CD4-positive, CD25-positive, alpha-beta regulatory T cell (primary cell): ENCODE measurements around the gene BRF1. TPM values are rescaled to one million over a fixed set of nuclear protein-coding genes. Genes with fewer than 3 reads are reported as not detected.

Source experiments
- ATAC-seq, 2 donors: fragments of 150-1000 bp; cut with Tn5 transposase; one replicate each; pipeline ENCODE4 v1.10.0; 2021; ENCODE audit warnings: low read depth in 2 of 2, moderate number of reproducible peaks in 2 of 2, moderate library complexity in 1 of 2
- DNase-seq, 3 donors: peaks; one replicate each; pipeline versions ENCODE4 v3.0.0 to v3.0.0-alpha.2; 2012 to 2022; ENCODE audit warnings: mixed read lengths in 1 of 3
- H3K27ac ChIP-seq: one replicate; pipeline ENCODE4 v1.7.0; 2013; ENCODE audit warnings: mild to moderate bottlenecking, low read length; ENCODE audit not compliant: insufficient read depth, poor library complexity, severe bottlenecking
- H3K27me3 ChIP-seq: one replicate; pipeline ENCODE4 v1.7.0; 2013; ENCODE audit warnings: low read length; ENCODE audit not compliant: control insufficient read depth, insufficient read depth
- H3K36me3 ChIP-seq: one replicate; pipeline ENCODE4 v1.7.0; 2013; ENCODE audit warnings: mild to moderate bottlenecking, low read length, moderate library complexity; ENCODE audit not compliant: control insufficient read depth, insufficient read depth
- H3K4me1 ChIP-seq: 2 replicates; pipeline ENCODE4 v1.7.0; 2013; ENCODE audit warnings: mild to moderate bottlenecking, low read length; ENCODE audit not compliant: insufficient read depth, control insufficient read depth, poor library complexity, severe bottlenecking
- H3K4me3 ChIP-seq: one replicate; pipeline ENCODE4 v1.7.0; 2013; ENCODE audit warnings: low read depth, mild to moderate bottlenecking, low read length, moderate library complexity
- H3K9me3 ChIP-seq, 2 experiments: 1 replicate in 1 of 2; 2 replicates in 1 of 2; pipeline ENCODE4 v1.7.0; 2013; ENCODE audit warnings: low read length in 2 of 2, mild to moderate bottlenecking in 1 of 2, moderate library complexity in 1 of 2; ENCODE audit not compliant: control insufficient read depth in 2 of 2
- H3K27ac Mint-ChIP-seq, 3 donors: one replicate each; pipeline ENCODE4 v1.8.0; 2020 to 2022; ENCODE audit warnings: mild to moderate bottlenecking in 3 of 3, mixed read lengths in 3 of 3, moderate library complexity in 2 of 3
- H3K27me3 Mint-ChIP-seq: one replicate; pipeline ENCODE4 v1.8.0; 2022; ENCODE audit warnings: mild to moderate bottlenecking, mixed read lengths
- H3K36me3 Mint-ChIP-seq: one replicate; pipeline ENCODE4 v1.8.0; 2020; ENCODE audit warnings: mixed read lengths
- H3K4me1 Mint-ChIP-seq, 4 donors: one replicate each; pipeline ENCODE4 v1.8.0; 2020 to 2022; ENCODE audit warnings: mixed read lengths in 4 of 4, mild to moderate bottlenecking in 1 of 4
- H3K4me3 Mint-ChIP-seq, 4 donors: one replicate each; pipeline ENCODE4 v1.8.0; 2020 to 2022; ENCODE audit warnings: mild to moderate bottlenecking in 4 of 4, mixed read lengths in 4 of 4, moderate library complexity in 3 of 4
- H3K9me3 Mint-ChIP-seq, 7 donors: one replicate each; pipeline ENCODE4 v1.8.0; 2020 to 2022; ENCODE audit warnings: mixed read lengths in 7 of 7, mild to moderate bottlenecking in 3 of 7, moderate library complexity in 2 of 7
- polyA plus RNA-seq, 4 donors: library from polyadenylated mRNA; unstranded; fragments of 300-500 nt; fragmentation: Illumina TruSeq; gene quantifications; one replicate each; pipeline ENCODE4 v1.2.3, GENCODE V29; 2021
- total RNA-seq: library from RNA; stranded (reverse); gene quantifications from one replicate; pipeline ENCODE4 v1.2.3, GENCODE V29; 2022

Gene BRF1
- total and polyA plus RNA-seq, 5 donors from 2014 or later = 5.6 to 58.9 (median 7.6) TPM

- no peak overlapping the region for H3K4me3 ChIP-seq
- no peak for ATAC-seq
- Mint-ChIP-seq H3K36me3 (peaks cover 4% of the 10 kb centered on the region), H3K27me3 (no peaks in the 10 kb centered on the region), H3K27ac (peak overlapping the region in 2 of 3 donors; percentile 58 to 75), H3K4me1 (peaks cover 0 to 32% (median 12%) of the 10 kb centered on the region in 4 donors), H3K9me3 (peaks cover 0 to 1% (median 0%) of the 10 kb centered on the region in 7 donors), H3K4me3 (peak overlapping the region; percentile 38 to 84 (median 76))
- H3K27me3 ChIP-seq = no peaks in the 10 kb centered on the region
- H3K9me3 ChIP-seq = no peaks in the 10 kb centered on the region
- peaks cover 24% of the 10 kb centered on the region for H3K4me1 ChIP-seq
- peaks cover 11% of the 10 kb centered on the region for H3K36me3 ChIP-seq
- no peak for DNase-seq
- H3K27ac ChIP-seq = no peak overlapping the region
These were observed 49.8 kb downstream of the BRF1 start for GRCh38 chr14:105250986-105251385.

- no peak overlapping the region for H3K4me3 ChIP-seq
- no peak overlapping the region for H3K27ac ChIP-seq
- H3K4me3 Mint-ChIP-seq = peak overlapping the region; percentile 71 to 84 (median 76)
- no peaks in the 10 kb centered on the region for H3K27me3 Mint-ChIP-seq
- H3K27ac Mint-ChIP-seq = peak overlapping the region in 2 of 3 donors; percentile 72 to 80
- peaks cover 0 to 40% (median 19%) of the 10 kb centered on the region in 4 donors for H3K4me1 Mint-ChIP-seq
- DNase-seq (no peak), ATAC-seq (no peak)
- peaks cover 0 to 1% (median 0%) of the 10 kb centered on the region in 7 donors for H3K9me3 Mint-ChIP-seq
- peaks cover 24% of the 10 kb centered on the region for H3K4me1 ChIP-seq
- peaks cover 13% of the 10 kb centered on the region for H3K36me3 ChIP-seq
- H3K27me3 ChIP-seq = no peaks in the 10 kb centered on the region
- H3K9me3 ChIP-seq = no peaks in the 10 kb centered on the region
- H3K36me3 Mint-ChIP-seq = peaks cover 4% of the 10 kb centered on the region
These were observed 50.8 kb downstream of the BRF1 start for GRCh38 chr14:105250008-105250366.

GRCh38 chr14:105249182-105250007 lies 51.4 kb downstream of the BRF1 start:
- H3K27ac Mint-ChIP-seq = peak overlapping the region; percentile 38 to 80 (median 72)
- peaks cover 24% of the 10 kb centered on the region for H3K4me1 ChIP-seq
- no peaks in the 10 kb centered on the region for H3K27me3 ChIP-seq
- H3K36me3 ChIP-seq = peaks cover 13% of the 10 kb centered on the region
- no peaks in the 10 kb centered on the region for H3K9me3 ChIP-seq
- DNase-seq = peak in 1 of 3 donors; percentile 7
- peak overlapping the region; percentile 69 to 78 (median 72) for H3K4me3 Mint-ChIP-seq
- H3K27ac ChIP-seq = peak overlapping the region; percentile 63
- no peaks in the 10 kb centered on the region for H3K27me3 Mint-ChIP-seq
- H3K4me3 ChIP-seq = no peak overlapping the region
- ATAC-seq = no peak
- H3K9me3 Mint-ChIP-seq = peaks cover 0 to 1% (median 0%) of the 10 kb centered on the region in 7 donors
- H3K4me1 Mint-ChIP-seq = peaks cover 0 to 44% (median 20%) of the 10 kb centered on the region in 4 donors
- peaks cover 6% of the 10 kb centered on the region for H3K36me3 Mint-ChIP-seq

DNA sequence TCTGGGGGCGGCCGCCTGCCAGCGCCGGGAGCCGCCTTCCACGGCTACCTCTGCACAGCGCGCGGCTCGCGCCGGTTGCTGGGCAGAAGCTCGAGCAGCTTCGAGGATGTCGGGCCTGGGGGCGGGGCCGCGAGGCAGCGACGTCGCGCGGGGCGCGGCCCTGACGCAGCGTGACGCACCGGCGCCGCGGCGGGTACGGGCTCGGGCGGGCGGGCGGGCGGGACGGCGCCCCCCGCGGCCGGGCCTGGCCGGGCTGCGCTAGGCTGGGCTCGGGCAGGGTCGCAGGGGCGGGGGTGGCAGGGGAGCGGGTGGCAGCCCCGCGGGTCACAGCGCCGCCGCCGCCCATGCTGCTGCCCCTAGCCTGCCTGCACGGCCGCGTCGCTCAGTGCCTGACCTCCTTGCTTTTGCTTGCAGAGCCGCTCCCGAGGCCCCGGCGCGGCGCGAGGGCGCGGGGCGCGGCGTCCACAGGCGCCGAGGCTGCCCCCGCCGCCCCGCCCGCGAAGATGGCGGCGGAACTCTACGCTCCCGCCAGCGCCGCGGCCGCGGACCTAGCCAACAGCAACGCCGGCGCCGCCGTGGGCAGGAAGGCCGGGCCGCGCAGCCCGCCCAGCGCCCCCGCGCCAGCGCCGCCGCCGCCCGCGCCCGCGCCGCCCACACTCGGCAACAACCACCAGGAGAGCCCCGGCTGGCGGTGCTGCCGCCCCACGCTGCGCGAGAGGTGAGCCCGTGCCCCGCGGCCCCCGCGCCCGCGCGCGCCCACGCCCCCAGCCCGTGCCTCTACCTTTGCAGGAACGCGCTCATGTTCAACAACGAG lies 52.2 kb downstream of the BRF1 start, which contains the start of gene BTBD6:
BTBD6 (plus strand) TSS at position 166 of the 814 bp plus-strand sequence; CDS start at position 345, 179 bp downstream.
- Histone ChIP-seq H3K9me3 (no peaks in the 10 kb centered on the region), H3K36me3 (peaks cover 10% of the 10 kb centered on the region), H3K27ac (peak within 1 kb of the TSS; percentile 71), H3K4me1 (peaks cover 24% of the 10 kb centered on the region), H3K27me3 (no peaks in the 10 kb centered on the region), H3K4me3 (peak within 1 kb of the TSS; percentile 77)
- Mint-ChIP-seq H3K27ac (peak within 1 kb of the TSS in 2 of 3 donors; percentile 84 to 88), H3K4me3 (peak within 1 kb of the TSS; percentile 73 to 87 (median 82)), H3K9me3 (peaks cover 0 to 1% (median 0%) of the 10 kb centered on the region in 7 donors), H3K27me3 (no peaks in the 10 kb centered on the region), H3K4me1 (peaks cover 0 to 48% (median 21%) of the 10 kb centered on the region in 4 donors), H3K36me3 (peaks cover 5% of the 10 kb centered on the region)
- DNase-seq (peak; percentile 82 to 92 (median 87)), ATAC-seq (peak; percentile 93 to 95)

- Mint-ChIP-seq H3K9me3 (peaks cover 0 to 1% (median 0%) of the 10 kb centered on the region in 7 donors), H3K36me3 (peaks cover 5% of the 10 kb centered on the region), H3K4me3 (peak overlapping the region; percentile 68 to 87 (median 82)), H3K27ac (peak overlapping the region in 2 of 3 donors; percentile 84 to 88), H3K27me3 (no peaks in the 10 kb centered on the region), H3K4me1 (peaks cover 0 to 48% (median 22%) of the 10 kb centered on the region in 4 donors)
- Histone ChIP-seq H3K4me3 (peak overlapping the region; percentile 77), H3K4me1 (peaks cover 24% of the 10 kb centered on the region), H3K27ac (peak overlapping the region; percentile 71), H3K9me3 (no peaks in the 10 kb centered on the region), H3K27me3 (no peaks in the 10 kb centered on the region), H3K36me3 (peaks cover 10% of the 10 kb centered on the region)
- ATAC-seq (peak in 1 of 2 donors; percentile 6), DNase-seq (no peak)
These were observed 53.0 kb downstream of the BRF1 start for GRCh38 chr14:105247715-105248367.

GRCh38 chr14:105247026-105247425 lies 53.8 kb downstream of the BRF1 start:
- H3K27me3 Mint-ChIP-seq = no peaks in the 10 kb centered on the region
- no peak overlapping the region for H3K4me3 ChIP-seq
- no peak for ATAC-seq
- H3K4me3 Mint-ChIP-seq = peak overlapping the region; percentile 68 to 87 (median 82)
- H3K4me1 ChIP-seq = peaks cover 24% of the 10 kb centered on the region
- H3K36me3 Mint-ChIP-seq = peaks cover 5% of the 10 kb centered on the region
- peak overlapping the region in 2 of 3 donors; percentile 79 to 84 for H3K27ac Mint-ChIP-seq
- peaks cover 10% of the 10 kb centered on the region for H3K36me3 ChIP-seq
- DNase-seq = no peak
- H3K4me1 Mint-ChIP-seq = peaks cover 0 to 48% (median 22%) of the 10 kb centered on the region in 4 donors
- H3K27ac ChIP-seq = no peak overlapping the region
- H3K27me3 ChIP-seq = no peaks in the 10 kb centered on the region
- H3K9me3 ChIP-seq = no peaks in the 10 kb centered on the region
- H3K9me3 Mint-ChIP-seq = no peaks in the 10 kb centered on the region

- Mint-ChIP-seq H3K27me3 (no peaks in the 10 kb centered on the region), H3K4me1 (peaks cover 0 to 32% (median 18%) of the 10 kb centered on the region in 4 donors), H3K27ac (peak overlapping the region in 2 of 3 donors; percentile 6 to 26), H3K36me3 (peaks cover 5% of the 10 kb centered on the region), H3K9me3 (no peaks in the 10 kb centered on the region), H3K4me3 (no peak overlapping the region)
- H3K36me3 ChIP-seq = peaks cover 5% of the 10 kb centered on the region
- H3K4me3 ChIP-seq = no peak overlapping the region
- no peaks in the 10 kb centered on the region for H3K9me3 ChIP-seq
- no peaks in the 10 kb centered on the region for H3K27me3 ChIP-seq
- ATAC-seq = no peak
- no peak for DNase-seq
- peaks cover 18% of the 10 kb centered on the region for H3K4me1 ChIP-seq
- H3K27ac ChIP-seq = no peak overlapping the region
These were observed 56.5 kb downstream of the BRF1 start for GRCh38 chr14:105244334-105244733.
